MG63 (cell line): ENCODE measurements around the gene BCL2L2. TPM values are rescaled to one million over a fixed set of nuclear protein-coding genes. Genes with fewer than 3 reads are reported as not detected.
"Not testable (repeated sequence)": the region's sequence is repeated elsewhere in the genome, so short reads cannot be mapped to it uniquely, and the experiment has no call there.

Source experiments
- DNase-seq: peaks from one replicate; pipeline ENCODE4 v3.0.0-alpha.2; 2020
- H3K27me3 ChIP-seq: fragments of 250-450 bp; sonication (Bioruptor Pico); 2 replicates; pipeline ENCODE4 v1.5.1; 2020; ENCODE audit warnings: mild to moderate bottlenecking, moderate library complexity
- H3K36me3 ChIP-seq: fragments of 250-450 bp; sonication (Bioruptor Pico); 2 replicates; pipeline ENCODE4 v1.5.1; 2020; ENCODE audit warnings: mild to moderate bottlenecking, moderate library complexity
- H3K4me3 ChIP-seq: fragments of 250-450 bp; sonication (Bioruptor Pico); 2 replicates; pipeline ENCODE4 v1.5.1; 2020; ENCODE audit warnings: mild to moderate bottlenecking, moderate library complexity
- H3K9me3 ChIP-seq: fragments of 250-450 bp; sonication (Bioruptor Pico); 2 replicates; pipeline ENCODE4 v1.5.1; 2020; ENCODE audit warnings: mild to moderate bottlenecking, moderate library complexity
- total RNA-seq: library from RNA; depleted of rRNA; stranded (reverse); fragments of >200 nt; shearing (Covaris generic); gene quantifications from 2 replicates; pipeline ENCODE4 v1.2.3, GENCODE V29; 2014; ENCODE audit warnings: low replicate concordance

The BCL2L2 gene
- total RNA-seq, 1 experiment from 2014 or later = 7.1 TPM

GRCh38 chr14:23316300-23316699 lies 9.7 kb downstream of the BCL2L2 start:
- Histone ChIP-seq H3K36me3 (peaks cover 7% of the 10 kb centered on the region), H3K4me3 (no peak overlapping the region), H3K9me3 (no peaks in the 10 kb centered on the region), H3K27me3 (no peaks in the 10 kb centered on the region)
- DNase-seq = no peak

- Histone ChIP-seq H3K27me3 (no peaks in the 10 kb centered on the region), H3K4me3 (peak overlapping the region; percentile 46), H3K9me3 (no peaks in the 10 kb centered on the region), H3K36me3 (peaks cover 33% of the 10 kb centered on the region)
- no peak for DNase-seq
Observed at GRCh38 chr14:23319746-23320583, 13.3 kb downstream of the BCL2L2 start.

- peaks cover 33% of the 10 kb centered on the region for H3K36me3 ChIP-seq
Observed at GRCh38 chr14:23320584-23321571, 14.2 kb downstream of the BCL2L2 start, which contains the start of gene PABPN1. PABPN1 (plus strand) TSS chr14:23321457; CDS start chr14:23321470, 13 bp downstream.

GRCh38 chr14:23321572-23322547 lies 15.2 kb downstream of the BCL2L2 start:
- H3K9me3 ChIP-seq = no peaks in the 10 kb centered on the region
- H3K27me3 ChIP-seq = no peaks in the 10 kb centered on the region
- peak; percentile 34 for DNase-seq
- peak overlapping the region; percentile 88 for H3K4me3 ChIP-seq
- peaks cover 33% of the 10 kb centered on the region for H3K36me3 ChIP-seq

More at GRCh38 chr14:23320584-23321571, 14.2 kb downstream of the BCL2L2 start, which contains the start of gene PABPN1:
- Histone ChIP-seq H3K4me3 (peak within 1 kb of the TSS; percentile 88), H3K27me3 (no peaks in the 10 kb centered on the region), H3K9me3 (no peaks in the 10 kb centered on the region)
- peak; percentile 97 for DNase-seq

GRCh38 chr14:23322568-23323517 lies 16.2 kb downstream of the BCL2L2 start:
- H3K36me3 ChIP-seq = peaks cover 33% of the 10 kb centered on the region
- no peaks in the 10 kb centered on the region for H3K27me3 ChIP-seq
- H3K9me3 ChIP-seq = no peaks in the 10 kb centered on the region
- no peak for DNase-seq
- peak overlapping the region; percentile 88 for H3K4me3 ChIP-seq

- no peaks in the 10 kb centered on the region for H3K27me3 ChIP-seq
- no peak overlapping the region for H3K4me3 ChIP-seq
- peaks cover 33% of the 10 kb centered on the region for H3K36me3 ChIP-seq
- no peak for DNase-seq
- no peaks in the 10 kb centered on the region for H3K9me3 ChIP-seq
Observed at GRCh38 chr14:23323838-23324454, 17.3 kb downstream of the BCL2L2 start.

- Histone ChIP-seq H3K4me3 (no peak overlapping the region), H3K9me3 (no peaks in the 10 kb centered on the region), H3K36me3 (peaks cover 33% of the 10 kb centered on the region), H3K27me3 (no peaks in the 10 kb centered on the region)
- no peak for DNase-seq
Observed at GRCh38 chr14:23324455-23324846, 17.8 kb downstream of the BCL2L2 start.

- no peaks in the 10 kb centered on the region for H3K27me3 ChIP-seq
- peaks cover 31% of the 10 kb centered on the region for H3K36me3 ChIP-seq
- DNase-seq = no peak
- H3K4me3 ChIP-seq = no peak overlapping the region
- H3K9me3 ChIP-seq = no peaks in the 10 kb centered on the region
Observed at GRCh38 chr14:23324993-23325392, 18.4 kb downstream of the BCL2L2 start.

GRCh38 chr14:23325746-23326145 lies 19.1 kb downstream of the BCL2L2 start:
- H3K36me3 ChIP-seq = peaks cover 29% of the 10 kb centered on the region
- not testable (repeated sequence) for H3K27me3 ChIP-seq, DNase-seq, H3K9me3 ChIP-seq, H3K4me3 ChIP-seq

- Histone ChIP-seq H3K4me3 (no peak overlapping the region), H3K36me3 (peaks cover 29% of the 10 kb centered on the region), H3K27me3 (no peaks in the 10 kb centered on the region), H3K9me3 (no peaks in the 10 kb centered on the region)
- DNase-seq = no peak
Observed at GRCh38 chr14:23326491-23327332, 20.1 kb downstream of the BCL2L2 start.

- Histone ChIP-seq H3K9me3 (no peaks in the 10 kb centered on the region), H3K27me3 (no peaks in the 10 kb centered on the region), H3K36me3 (peaks cover 16% of the 10 kb centered on the region), H3K4me3 (no peak overlapping the region)
- DNase-seq = peak; percentile 31
Observed at GRCh38 chr14:23327947-23328744, 21.5 kb downstream of the BCL2L2 start.

GRCh38 chr14:23335623-23336022 lies 29.0 kb downstream of the BCL2L2 start:
- no peaks in the 10 kb centered on the region for H3K27me3 ChIP-seq

GRCh38 chr14:23339506-23340268 lies 33.1 kb downstream of the BCL2L2 start:
- Histone ChIP-seq H3K4me3 (no peak overlapping the region), H3K27me3 (no peaks in the 10 kb centered on the region), H3K36me3 (no peaks in the 10 kb centered on the region), H3K9me3 (peaks cover 3% of the 10 kb centered on the region)
- DNase-seq = no peak

More at GRCh38 chr14:23335623-23336022, 29.0 kb downstream of the BCL2L2 start:
- Histone ChIP-seq H3K9me3 (peaks cover 3% of the 10 kb centered on the region), H3K4me3 (no peak overlapping the region), H3K36me3 (no peaks in the 10 kb centered on the region)
- DNase-seq = no peak
